Inflammatory macrophage treated with lipopolysaccharide for 1 hour (primary cell): ENCODE data around the gene SLC26A8.
A peak's percentile ranks its signal among the peaks of the same experiment; 100 is the strongest.
"Not testable (repeated sequence)": the region's sequence is repeated elsewhere in the genome, so short reads cannot be mapped to it uniquely, and the experiment has no call there.

Experiments used
- DNase-seq, 2 donors: peaks; one replicate each; pipeline ENCODE4 v3.0.0-alpha.2; 2020 to 2022

The SLC26A8 gene

GRCh38 chr6:36000451-36000850 lies 24.0 kb downstream of the SLC26A8 start:
- peak in 1 of 2 donors; percentile 59 for DNase-seq

- DNase-seq: no peak
Measured at GRCh38 chr6:35993150-35993549, 31.3 kb downstream of the SLC26A8 start.

GRCh38 chr6:35988047-35988446 lies 36.4 kb downstream of the SLC26A8 start:
- DNase-seq: not testable (repeated sequence)

- no peak for DNase-seq
Measured at GRCh38 chr6:35984701-35985100, 39.7 kb downstream of the SLC26A8 start.

DNA sequence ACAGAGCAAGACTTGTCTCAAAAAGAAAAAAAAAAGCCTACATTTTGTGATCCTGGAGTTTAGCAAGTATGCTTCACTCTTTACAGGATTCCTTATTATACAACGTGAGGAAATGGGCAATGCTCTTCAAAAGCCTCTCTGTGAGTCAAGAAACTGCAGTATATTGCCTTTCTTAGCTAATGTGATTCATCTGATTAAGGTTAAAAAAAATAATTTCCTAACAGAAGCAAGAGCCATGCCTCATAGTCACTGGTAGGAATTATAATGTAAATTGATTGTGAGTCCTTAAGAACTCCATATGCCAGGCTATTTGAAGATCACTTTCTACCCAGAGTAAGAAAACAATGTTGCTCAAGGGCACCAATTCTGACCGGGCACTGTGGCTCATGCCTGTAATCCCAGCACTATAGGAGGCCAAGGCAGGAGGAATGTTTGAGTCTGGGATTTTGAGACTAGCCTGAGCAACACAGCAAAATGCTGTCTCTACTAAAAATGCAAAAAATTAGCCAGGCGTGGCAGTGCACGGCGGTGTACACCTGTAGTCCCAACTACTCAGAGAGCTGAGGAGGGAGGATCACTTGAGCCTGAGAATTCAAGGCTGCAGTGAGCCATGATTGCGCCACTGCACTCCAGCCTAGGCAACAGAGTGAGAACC lies 43.3 kb downstream of the SLC26A8 start:
- DNase-seq: no peak

DNA sequence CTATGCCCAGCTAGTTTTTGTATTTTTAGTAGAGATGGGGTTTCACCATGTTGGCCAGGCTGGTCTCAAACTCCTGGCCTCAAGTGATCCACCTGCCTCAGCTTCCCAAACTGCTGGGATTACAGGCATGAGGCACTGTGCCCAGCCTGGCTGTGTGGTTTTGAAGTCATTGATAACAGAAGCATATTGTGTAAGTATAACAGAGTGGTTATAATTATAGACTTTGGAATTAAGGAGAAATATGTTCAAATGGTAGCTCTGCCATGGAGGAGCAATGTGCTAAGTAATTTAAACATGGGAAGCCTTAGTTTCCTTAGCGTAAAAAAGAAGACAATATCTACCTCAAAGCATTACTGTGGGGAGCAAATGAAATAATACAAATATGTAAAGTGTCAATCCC lies 44.3 kb downstream of the SLC26A8 start:
- not testable (repeated sequence) for DNase-seq

DNA sequence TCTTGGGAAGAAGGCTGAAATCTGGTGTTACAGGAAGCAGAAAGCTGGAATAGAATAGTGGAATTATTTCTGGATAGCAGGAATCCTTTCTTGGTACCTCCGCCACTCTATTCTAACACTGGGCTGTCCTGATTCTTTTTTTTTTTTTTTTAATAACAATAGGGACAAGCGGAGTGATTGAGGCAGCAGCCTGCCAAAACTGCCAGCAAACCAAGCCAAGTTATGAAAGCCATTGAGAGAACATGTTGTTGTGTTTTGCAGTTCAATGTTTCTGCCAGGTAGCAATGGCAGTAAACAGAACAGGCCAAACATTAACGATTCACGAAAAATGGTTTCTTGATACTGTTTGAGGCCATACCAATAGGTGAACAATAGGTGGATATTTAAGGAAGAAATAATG lies 47.1 kb downstream of the SLC26A8 start:
- no peak for DNase-seq

DNA sequence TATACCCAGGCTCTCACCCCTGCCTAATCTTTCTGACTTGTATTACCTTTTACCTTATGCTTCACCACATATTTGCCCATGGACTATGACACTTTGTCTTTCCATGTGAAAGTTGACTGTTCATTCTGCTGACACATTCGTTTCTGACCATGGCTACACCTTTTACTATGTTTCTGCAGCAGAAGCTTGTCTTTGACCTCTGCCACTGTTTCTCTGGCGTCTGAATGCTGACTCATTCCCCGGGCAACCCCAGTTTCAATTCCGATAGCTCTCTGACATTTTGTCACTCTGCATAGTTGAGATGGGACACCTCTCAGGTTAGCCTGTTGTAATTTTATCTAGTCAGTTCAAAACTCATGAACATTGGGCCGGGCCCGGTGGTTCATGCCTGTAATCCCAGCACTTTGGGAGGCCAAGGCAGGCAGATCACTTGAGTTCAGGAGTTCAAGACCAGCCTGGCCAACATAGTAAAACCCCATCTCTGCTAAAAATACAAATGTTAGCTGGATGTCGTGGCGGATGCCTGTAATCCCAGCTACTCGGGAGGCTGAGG lies 50.7 kb downstream of the SLC26A8 start:
- peak; percentile 23 to 37 for DNase-seq

- DNase-seq: no peak
Measured at GRCh38 chr6:35972471-35973367, 51.7 kb downstream of the SLC26A8 start.

DNA sequence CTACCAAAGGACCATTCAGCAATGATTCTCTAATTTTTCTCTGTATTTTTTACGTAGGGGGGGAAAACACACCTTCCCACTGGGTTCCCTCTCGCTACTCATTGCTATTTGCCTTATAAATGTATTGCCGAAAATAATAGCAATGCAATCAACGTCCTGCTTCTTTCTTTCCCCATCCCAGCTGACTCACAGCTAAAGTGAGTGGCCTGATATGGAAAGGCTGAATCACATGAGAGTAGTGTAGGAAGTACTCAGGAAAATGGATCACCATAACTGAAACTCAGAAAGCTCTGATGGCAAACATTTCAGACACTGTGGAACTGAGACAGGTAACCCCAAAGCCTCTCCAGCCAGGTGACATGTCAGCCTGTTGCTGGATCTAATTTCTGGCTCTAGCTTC lies 54.3 kb downstream of the SLC26A8 start:
- DNase-seq: peak; percentile 20 to 71

DNA sequence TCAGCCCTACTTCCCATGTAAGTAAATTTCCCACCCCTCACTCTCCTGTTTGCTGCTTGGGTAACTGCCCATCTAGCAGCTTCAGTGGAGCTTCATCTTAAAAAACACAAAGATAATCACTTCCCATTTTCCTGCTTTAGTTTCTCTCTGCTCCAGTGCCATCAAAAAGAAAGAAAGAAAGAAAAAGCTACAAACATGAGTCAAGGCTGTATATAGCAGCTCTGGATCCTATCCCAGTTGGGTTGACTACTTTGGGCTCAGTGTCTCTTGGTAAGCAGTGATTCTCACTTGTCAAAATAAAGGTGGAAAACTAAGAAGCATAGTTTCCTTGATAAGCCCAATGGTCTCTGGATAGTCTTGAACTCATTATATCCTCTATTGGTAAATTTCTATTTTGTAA lies 54.8 kb downstream of the SLC26A8 start:
- no peak for DNase-seq

DNA sequence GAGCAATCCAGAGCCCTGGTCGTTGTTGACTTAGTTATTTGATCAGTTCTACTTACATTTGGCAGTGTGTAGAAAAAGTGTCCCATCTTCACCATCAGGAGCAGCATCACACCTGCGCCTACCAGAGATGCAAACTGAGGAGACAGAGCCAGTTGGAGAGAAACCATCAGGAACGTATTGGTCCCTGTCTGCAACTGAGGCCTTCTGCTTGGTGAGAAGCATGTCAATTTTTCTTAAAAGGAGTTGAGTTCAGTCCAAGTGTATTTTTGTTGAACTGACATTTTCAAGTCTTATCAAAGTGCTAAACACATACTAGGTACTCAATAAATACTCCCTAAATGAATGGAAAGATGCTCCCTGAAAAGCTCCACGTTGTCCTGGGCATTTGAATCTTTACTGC lies 55.6 kb downstream of the SLC26A8 start:
- DNase-seq: no peak

- DNase-seq: no peak
Measured at GRCh38 chr6:35967076-35967774, 57.2 kb downstream of the SLC26A8 start.

GRCh38 chr6:35962779-35963560 lies 61.5 kb downstream of the SLC26A8 start:
- DNase-seq: no peak

DNA sequence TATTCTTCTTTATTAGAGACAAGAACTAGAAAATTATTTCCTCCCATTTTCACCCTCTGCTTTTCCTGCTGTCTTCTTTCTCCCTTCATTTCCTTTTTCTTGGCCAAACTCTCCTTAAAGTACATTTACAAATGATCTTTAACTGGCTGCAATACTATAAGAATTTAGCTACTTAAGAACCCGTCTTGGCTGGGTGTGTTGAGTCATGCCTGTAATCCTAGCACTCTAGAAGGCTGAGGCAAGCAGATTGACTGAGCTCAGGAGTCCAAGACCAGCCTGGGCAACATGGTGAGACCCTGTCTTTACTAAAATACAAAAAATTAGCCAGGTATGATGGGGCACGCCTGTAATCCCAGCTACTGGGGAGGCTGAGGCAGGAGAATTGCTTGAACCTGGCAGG lies 64.3 kb downstream of the SLC26A8 start:
- no peak for DNase-seq

DNA sequence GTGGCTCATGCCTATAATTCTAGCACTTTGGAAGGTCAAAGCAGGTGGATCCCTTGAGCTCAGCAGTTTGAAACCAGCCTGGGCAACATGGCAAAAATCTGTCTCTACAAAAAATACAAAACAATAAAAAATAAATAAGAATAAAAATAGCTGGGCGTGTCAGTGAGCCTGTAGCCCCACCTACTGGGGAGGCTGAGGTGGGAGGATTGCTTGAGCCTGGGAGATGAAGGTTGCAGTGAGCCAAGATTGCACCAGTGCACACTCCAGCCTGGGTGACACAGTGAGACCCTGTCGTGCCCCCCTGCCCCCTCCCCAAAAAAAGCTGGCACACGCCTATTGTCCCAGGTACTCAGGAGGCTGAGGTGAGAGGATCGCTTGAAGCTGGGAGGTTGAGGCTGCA lies 68.5 kb downstream of the SLC26A8 start:
- no peak for DNase-seq

DNA sequence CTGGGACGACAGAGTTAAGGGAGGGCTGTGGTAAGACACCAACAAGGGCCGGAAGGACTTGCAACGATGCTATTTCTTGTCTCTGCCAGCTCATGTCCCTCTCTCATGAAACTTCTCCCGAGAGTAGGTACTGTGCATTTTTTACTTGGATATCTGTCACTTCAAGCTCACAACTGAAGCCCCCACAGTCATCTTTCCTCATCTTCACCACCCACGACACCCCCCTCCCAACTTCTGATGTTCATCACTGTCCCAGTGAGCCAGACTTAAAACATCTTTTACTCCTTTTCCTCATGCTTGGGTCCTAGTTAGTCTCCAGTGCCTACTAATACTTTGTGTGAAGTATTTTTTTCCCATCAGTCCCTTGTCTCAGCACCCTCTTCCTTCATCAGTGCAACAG lies 68.9 kb downstream of the SLC26A8 start:
- DNase-seq: no peak

DNA sequence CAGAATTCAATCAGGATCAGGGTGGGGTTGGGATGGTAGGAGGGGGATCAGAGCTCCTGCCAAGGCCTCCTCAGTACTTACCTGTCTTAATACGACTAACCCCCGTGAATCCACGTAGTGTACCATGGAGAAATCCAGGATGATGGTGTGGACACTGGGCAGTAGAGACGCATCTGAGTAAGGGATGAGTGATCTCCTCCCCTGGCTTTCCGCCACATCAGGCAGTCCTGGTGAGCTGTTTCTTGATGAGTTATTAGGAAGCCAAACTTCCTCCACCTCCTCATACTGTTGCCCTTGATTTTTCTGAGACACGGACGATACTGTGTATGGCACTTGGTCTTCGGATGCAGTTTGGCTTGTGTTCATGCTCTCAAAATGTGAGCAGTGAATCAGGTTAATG lies 69.4 kb downstream of the SLC26A8 start:
- no peak for DNase-seq

GRCh38 chr6:35954333-35954732 lies 70.1 kb downstream of the SLC26A8 start:
- no peak for DNase-seq

- peak in 1 of 2 donors; percentile 18 for DNase-seq
Measured at GRCh38 chr6:35948725-35949124, 75.7 kb downstream of the SLC26A8 start.

DNA sequence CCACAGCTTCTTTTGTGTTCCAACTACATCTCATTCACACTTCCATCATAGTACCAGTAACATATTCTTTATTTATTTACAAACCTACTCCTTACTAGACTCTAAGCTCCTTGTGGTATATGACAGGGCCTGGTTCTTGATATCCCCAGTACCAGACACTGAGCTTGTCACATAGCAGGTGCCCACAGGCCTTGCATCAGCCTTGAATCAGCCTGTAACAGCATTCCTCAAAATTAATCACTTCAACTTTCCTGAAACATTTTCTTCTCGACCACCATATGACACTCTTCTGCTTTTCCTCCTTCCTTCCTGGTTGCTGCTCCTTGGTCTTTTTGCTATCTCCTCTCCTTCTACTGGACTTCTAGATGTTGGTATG lies 78.8 kb downstream of the SLC26A8 start:
- DNase-seq: no peak

- DNase-seq: no peak
Measured at GRCh38 chr6:35943390-35943789, 81.1 kb downstream of the SLC26A8 start.

- DNase-seq: no peak
Measured at GRCh38 chr6:35942355-35942754, 82.1 kb downstream of the SLC26A8 start.
